Suprapubic skin (tissue), 3 donors: ENCODE results near the gene MAP4.

Source experiments
- POLR2A ChIP-seq, 2 donors: fragments of 450-650 bp; IDR thresholded peaks; one replicate each; pipeline ENCODE4 v1.6.1; 2017; ENCODE audit warnings: antibody characterized with exemption in 2 of 2, mild to moderate bottlenecking in 2 of 2, moderate library complexity in 2 of 2
- TF ChIP-seq, protein P1 (sequence below), 2 donors: fragments of 200-600 bp in 1 of 2; fragments of 450-650 bp in 1 of 2; sonication (generic) in 1 of 2; IDR thresholded peaks; one replicate each; pipeline ENCODE4 v1.5.1; 2016 to 2019; ENCODE audit warnings: antibody characterized with exemption in 2 of 2, mild to moderate bottlenecking in 1 of 2, moderate library complexity in 1 of 2

DNA sequence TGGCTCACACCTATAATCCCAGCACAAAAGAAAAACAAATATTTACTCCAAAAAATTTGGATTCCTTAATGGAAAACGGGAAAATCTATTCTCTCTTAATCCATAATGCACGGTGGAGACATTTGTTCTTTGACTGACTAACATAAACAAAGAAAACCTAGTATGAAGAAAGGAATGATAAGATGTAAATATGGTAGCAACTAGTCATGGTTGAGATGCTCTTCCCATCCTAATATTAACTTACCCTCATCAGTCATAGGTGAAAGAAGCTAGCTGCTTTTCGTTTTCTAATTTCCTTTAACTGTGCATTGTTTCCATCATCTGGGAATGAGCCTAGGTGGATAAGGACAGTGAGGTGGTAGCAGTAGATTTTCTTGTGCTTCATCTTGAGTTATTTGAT, 22.0 kb downstream of the MAP4 start:
- TF ChIP-seq, protein P1, sequence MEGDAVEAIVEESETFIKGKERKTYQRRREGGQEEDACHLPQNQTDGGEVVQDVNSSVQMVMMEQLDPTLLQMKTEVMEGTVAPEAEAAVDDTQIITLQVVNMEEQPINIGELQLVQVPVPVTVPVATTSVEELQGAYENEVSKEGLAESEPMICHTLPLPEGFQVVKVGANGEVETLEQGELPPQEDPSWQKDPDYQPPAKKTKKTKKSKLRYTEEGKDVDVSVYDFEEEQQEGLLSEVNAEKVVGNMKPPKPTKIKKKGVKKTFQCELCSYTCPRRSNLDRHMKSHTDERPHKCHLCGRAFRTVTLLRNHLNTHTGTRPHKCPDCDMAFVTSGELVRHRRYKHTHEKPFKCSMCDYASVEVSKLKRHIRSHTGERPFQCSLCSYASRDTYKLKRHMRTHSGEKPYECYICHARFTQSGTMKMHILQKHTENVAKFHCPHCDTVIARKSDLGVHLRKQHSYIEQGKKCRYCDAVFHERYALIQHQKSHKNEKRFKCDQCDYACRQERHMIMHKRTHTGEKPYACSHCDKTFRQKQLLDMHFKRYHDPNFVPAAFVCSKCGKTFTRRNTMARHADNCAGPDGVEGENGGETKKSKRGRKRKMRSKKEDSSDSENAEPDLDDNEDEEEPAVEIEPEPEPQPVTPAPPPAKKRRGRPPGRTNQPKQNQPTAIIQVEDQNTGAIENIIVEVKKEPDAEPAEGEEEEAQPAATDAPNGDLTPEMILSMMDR (IDR thresholded peaks at IDR 0.05), result no peak
- no peak for TF ChIP-seq POLR2A (IDR thresholded peaks at IDR 0.05)
